Measurements from ENCODE around the gene PPP1R13L.
A peak's percentile ranks its signal among the peaks of the same experiment; 100 is the strongest.

Gene PPP1R13L, protein sequence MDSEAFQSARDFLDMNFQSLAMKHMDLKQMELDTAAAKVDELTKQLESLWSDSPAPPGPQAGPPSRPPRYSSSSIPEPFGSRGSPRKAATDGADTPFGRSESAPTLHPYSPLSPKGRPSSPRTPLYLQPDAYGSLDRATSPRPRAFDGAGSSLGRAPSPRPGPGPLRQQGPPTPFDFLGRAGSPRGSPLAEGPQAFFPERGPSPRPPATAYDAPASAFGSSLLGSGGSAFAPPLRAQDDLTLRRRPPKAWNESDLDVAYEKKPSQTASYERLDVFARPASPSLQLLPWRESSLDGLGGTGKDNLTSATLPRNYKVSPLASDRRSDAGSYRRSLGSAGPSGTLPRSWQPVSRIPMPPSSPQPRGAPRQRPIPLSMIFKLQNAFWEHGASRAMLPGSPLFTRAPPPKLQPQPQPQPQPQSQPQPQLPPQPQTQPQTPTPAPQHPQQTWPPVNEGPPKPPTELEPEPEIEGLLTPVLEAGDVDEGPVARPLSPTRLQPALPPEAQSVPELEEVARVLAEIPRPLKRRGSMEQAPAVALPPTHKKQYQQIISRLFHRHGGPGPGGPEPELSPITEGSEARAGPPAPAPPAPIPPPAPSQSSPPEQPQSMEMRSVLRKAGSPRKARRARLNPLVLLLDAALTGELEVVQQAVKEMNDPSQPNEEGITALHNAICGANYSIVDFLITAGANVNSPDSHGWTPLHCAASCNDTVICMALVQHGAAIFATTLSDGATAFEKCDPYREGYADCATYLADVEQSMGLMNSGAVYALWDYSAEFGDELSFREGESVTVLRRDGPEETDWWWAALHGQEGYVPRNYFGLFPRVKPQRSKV

DNA sequence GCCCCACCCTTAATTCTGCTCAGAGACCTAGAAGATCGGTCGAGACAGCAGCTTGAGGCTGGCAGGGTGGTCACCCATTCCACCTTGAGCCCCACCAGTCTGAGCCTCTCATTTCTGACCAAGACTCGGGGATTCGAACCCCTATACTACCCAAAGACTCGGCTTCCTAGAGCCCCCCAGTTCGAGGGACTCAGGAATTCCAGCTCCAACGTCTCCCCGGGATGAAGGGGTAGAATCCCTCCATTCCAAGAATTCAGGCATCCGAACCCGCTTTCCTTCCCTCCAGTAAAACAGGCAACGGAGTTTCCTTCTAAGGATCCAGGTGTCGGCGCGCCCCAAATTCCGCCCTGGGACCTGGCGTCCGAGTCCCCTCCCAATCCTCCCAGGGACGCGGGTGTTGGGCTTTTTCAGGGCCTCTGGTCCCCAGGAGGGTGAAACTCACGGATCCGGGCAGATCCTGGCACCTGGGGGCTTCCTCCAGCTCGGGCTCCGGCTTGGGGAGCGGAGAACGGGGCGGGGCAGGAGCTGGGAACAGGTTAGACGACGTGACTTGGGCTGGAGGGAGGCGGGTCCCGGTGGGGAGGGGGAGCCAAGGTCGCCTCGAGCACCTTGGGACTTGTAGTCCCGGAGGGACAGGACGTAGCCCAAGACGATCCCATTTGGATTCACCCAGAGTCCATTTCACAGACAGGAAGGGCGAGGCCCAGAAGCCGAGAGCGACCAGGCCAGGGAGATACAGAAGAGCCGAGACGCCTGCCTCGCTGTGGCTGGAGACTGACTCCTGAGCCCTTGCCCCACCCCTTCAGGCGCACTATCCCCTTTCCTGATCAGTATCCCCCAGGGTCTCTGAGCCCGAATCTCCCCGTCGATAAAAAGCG is at the start of gene PPP1R13L:
PPP1R13L (minus strand) TSS at position 513 of the 878 bp plus-strand sequence. CDS start 6,751 bp downstream, outside the sequence.
- DNase-seq (ENCODE audit: low spot score) = no peak

DNA sequence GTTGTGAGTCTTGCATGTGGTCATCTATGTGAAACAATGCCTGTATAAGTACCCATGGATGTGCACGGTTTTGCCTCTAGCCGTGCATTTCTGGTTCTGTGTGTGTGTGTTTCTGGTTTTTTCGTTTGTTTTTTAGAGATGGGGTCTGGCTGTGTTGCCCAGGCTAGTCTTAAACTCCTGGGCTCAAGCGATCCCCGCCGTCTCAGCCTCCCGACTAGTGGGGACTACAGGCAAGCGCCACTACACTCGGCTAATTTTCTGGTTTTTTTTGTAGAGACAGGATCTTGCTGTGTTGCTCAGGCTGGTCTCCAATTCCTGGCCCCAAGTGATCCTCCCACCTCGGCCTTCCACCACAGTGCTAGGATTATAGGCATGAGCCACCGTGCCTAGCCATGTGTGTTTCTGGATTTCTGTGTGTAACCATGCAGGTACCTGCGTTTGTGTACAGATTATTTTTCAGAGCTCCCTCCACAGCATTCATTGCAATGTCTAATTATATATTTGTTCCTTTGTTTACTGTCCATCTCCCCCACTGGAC is 47.0 kb upstream of the PPP1R13L start:
- no peak for DNase-seq (ENCODE audit: low spot score)

DNA sequence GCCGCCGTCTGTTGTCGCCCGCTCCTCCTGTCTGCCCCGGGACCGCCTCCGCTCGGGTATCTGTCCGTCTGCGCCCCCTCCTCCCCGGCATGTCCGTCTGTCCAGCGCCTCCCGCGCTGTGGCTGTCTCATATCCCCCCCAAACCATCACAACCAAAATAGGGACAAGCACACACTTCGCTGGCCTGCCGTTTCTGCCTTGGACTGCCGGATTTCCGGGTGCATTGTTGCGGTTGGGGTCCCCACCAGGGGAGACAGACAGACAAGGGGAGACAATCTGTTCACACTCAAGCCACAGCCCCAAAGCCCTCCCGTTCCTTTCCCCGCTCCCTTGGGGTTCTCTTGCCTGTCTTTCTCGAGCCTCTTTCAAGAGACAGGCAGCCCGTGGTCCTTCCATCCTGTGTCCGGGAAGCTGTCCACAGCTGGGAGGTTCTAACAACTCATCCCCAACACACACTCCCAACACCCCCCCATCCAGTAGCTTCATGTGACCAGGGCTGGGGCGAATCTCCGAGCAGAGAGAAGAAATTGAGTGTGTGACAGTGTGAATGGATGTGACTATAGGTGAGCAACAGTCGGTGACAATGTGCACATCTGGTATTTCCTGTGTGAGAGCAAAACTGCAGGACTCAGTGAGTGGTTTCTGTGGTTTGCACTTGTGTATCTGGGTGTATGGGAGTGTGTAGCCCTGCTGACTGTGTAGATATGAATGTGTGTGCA is 46.4 kb upstream of the PPP1R13L start:
- peak; percentile 65 for DNase-seq (ENCODE audit: low spot score)

DNA sequence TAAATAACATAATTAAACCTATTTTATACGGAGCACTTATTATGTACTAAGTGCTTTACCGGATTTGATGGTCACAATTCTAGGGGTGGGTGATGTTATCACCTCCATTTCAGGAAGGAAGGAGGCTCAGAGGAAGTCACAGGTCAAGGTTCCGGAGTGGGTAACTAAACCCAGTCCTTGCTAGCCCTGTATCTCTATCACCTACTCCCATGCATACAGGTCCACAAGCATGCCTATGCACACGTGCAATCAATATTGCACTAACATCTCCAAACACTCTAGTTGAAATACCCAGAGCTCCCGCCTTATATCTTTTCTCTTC is 45.1 kb upstream of the PPP1R13L start:
- no peak for DNase-seq (ENCODE audit: low spot score)

DNA sequence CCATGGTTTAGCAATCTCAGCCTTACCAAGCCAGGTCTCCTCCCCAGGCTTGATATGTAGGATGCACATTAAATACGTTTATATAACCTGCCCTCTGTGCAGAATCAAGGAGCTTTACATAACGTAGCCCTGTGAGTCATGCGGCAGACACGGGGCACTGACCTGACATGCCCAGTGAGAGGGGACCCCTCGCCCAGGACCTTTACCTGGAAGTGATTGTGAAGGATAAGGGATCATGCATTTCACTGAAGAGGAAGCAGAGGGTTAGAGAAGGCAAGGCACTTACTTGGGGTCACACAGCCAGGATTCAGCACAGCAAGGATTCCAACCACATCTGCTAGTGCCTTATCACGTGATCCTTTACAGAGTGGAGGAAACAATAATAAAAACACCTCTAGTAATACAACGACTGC is 44.0 kb upstream of the PPP1R13L start:
- DNase-seq (ENCODE audit: low spot score) = no peak

DNA sequence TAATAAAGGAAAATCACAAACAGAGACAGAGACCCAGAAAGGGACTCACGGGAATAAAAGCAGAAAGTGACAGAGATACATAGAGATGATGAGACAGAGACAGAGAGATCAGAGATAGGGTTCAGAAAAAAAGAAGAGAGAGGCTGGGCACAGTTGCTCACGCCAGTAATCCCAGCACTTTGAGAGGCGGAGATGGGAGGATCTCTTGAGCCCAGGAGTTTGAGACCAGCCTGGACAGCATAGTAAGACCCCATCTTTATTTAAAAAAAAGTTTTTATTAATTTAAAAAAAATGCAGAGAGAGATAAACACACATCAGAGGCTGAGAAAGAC is 43.5 kb upstream of the PPP1R13L start:
- no peak for DNase-seq (ENCODE audit: low spot score)

DNA sequence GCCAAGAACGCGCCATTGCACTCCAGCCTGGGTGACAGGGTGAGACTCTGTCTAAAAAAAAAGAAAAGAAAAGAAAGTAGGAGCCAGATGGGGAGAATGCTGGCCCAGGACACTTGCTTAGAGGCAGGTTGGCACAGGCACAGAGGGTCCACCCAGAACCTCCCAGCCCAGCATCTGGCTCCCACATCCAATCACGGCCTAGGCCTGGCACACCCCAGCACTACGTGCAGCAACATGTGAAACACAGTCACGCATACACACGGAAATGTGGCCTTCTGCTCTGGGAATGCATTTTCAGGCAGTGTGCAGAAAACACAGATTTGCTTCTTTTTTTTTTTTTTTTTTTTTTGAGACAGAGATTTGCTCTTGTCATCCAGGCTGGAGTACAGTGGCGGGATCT is 42.1 kb upstream of the PPP1R13L start:
- no peak for DNase-seq (ENCODE audit: low spot score)

DNA sequence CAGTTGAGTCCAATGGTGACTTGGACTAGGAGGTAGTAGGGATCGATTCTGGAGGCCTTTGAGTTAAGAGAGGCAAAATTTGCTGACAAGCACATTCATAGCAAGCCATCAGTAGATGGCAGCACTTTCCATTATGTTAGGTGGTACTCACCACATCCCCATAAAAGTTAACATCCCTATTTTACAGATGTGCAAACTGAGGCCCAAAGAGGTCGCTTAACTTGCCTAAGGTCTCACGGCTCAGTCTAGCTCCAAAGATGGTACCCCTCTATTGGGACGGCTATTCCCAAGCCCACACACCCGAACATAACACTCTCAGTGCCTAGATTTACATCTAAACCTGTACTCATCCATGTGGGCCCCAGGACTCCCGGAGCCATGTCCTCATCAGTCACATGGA is 41.4 kb upstream of the PPP1R13L start:
- peak; percentile 69 for DNase-seq (ENCODE audit: low spot score)

DNA sequence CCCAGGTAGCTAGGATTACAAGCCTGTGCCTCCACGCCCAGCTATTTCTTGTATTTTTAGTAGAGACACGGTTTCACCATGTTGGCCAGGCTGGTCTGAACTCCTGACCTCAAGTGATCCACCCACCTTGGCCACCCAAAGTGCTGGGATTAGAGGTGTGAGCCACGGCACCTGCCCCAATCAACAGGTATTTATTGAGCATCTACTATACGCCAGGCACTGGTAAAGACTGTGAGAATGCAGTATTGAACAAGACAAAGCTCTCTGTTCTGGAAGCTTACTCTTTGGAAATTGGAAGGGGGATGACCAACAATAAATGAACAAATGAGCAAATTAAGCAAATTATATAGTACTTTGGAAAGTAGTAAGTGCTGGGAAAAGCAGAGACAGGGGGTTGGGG is 40.3 kb upstream of the PPP1R13L start:
- DNase-seq (ENCODE audit: low spot score) = no peak

DNA sequence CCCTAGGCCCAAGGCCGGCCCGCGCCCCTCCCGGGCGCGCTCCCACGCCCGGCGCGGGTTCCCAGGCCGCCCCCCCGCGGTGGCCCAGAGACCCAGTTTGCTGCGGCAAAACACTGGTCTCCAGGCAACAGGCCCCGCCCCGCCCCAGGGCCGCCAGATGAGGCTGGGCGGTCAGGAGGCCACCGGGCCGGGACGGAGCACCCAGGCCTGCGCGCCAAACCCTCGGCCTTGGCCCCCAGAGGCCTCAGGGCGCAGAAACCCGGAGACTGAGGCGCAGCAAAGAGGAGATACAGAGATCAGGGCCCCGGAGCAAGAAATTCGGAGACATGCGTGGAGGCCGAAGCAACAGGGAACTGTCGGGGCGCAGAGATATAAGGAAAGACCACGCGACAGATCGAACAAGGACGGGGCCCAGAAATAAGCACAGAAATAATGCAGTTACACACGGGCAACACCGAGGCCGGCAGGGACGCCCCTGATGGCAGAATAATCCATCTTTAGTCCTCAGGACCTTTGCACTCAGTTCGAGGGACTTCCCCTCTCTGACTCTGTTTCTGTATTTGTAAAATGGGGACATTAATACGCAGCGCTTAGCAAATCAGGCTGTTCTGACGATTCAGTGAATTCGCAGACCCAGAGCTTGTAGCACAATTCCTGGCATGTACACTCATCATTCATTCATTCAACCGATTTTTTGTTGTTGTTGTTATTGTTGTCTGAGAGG is 39.6 kb upstream of the PPP1R13L start:
- peak; percentile 86 for DNase-seq (ENCODE audit: low spot score)

DNA sequence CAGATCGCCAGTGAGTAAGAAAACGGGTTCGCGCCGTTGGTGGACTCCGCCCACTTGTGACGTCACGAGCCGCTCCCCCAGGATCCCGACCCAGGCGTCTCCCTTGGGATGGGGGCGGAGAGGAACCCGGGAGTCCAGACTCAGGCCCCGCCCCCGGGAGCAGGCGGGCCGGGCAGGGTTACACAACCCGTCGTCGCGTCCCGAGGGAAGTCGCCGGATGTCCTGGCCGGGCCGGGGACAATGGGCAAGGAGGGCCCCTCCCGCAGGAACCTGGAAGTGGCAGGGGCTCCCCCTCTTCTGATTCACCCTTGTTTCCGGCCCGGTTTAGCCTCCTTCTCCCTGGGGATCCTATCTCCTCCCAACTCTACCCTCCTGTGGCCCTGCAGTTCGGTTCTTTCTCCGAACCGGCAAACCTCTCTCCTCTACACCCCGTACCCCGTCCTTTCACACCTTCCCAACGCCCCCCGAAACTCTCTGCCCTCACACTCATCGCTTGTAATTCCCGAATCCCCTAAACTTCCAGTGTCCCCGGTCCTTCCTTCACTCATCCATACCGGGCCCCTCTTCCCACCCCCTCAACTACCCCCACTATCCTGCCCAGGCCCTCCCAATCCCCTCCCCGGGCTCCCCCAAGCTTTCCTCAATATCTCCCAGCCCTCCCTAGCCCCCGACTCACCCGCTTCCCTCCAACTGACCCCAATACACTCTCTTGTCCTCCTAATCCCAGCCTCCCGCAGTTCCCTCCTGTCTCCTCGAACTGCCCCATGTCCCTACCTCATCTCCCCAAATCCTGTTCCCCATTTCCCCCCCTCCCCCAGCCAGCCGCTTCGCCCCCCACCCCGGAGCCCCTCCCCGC is 38.8 kb upstream of the PPP1R13L start:
- DNase-seq (ENCODE audit: low spot score) = no peak

DNA sequence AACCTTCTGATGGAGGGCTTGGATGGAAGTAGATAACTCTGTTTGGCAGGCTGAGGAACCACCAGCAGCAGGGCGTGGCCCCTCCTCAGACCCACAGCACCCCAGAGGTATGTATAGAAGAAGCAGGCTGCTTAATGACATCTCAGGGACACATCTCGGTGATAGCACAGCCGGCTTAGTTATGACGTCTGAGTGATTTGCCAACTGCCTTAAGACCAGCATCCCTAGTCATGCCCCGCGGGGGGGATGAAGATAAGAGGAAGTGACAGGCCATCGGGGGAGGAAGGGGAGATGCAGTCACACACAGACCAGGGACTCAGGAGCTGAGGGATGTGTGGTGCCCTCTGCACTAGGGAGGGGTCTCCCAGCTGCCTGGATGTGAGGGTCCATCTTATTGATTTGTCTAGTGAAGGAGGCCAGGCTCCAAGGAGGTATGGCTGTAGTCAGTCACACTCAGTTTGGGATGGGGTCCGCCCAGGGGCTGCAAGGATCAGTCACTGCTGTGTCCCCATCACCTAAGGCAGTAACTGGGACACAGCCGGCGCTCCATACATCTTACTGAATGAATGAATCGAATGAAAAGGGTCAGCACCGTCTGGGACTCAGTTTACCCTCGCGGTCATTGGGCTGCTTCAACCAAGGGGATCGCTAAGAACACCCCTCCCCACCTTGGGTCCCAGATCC is 38.1 kb upstream of the PPP1R13L start:
- DNase-seq (ENCODE audit: low spot score) = peak; percentile 77

DNA sequence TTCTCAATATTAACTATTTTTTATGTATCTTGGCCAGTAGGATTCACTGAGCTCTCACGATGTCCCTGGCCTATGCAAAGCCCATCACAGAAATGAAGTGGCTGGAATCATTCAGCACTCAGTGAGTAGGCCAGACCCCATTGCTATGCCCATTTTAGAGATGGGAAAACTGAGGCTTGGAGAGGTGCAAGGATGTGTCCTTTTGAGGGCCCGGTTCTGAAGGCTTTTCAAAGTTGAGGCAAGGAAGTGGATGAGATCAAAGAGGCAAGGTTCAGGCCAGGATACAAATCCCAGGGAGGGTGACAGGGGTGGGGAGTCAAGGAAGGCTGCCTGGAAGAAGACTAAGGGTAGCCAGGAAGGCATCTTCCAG is 37.5 kb upstream of the PPP1R13L start:
- no peak for DNase-seq (ENCODE audit: low spot score)

DNA sequence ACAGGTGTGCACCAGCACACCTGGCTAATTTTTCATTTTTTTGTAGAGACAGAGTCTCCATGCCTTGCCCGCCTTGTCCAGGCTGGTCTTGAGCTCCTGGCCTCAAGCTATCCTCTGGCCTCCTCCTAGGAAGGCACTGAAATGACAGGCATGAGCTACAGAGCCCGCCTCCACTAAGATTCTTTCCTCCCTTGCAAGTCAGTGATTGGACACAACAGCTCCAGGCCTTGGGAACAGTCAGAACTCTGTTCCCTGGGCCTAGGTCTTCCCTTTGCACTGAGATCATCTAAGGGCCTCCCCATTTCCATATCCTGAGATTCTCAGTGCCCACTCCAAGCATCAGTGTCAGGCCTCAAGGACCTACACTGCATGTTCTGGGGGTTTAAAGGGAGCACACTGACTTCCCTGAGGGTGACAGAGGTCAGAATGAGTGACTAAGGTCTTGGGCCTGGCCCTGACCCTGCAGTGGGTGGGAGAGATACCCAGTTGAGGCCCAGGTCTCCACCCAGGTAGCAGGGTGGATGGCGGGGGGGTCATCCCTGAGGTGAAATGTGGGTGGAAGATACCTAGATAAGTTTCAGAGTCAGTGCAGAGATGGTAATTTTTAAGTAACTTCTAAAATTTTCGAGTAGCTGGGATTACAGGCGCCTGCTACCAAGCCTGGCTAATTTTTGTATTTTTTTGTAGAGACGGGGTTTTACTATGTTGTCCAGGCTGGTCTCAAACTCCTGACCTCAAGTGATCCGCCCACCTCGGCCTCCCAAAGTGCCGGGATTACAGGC is 36.2 kb upstream of the PPP1R13L start:
- DNase-seq (ENCODE audit: low spot score) = no peak

DNA sequence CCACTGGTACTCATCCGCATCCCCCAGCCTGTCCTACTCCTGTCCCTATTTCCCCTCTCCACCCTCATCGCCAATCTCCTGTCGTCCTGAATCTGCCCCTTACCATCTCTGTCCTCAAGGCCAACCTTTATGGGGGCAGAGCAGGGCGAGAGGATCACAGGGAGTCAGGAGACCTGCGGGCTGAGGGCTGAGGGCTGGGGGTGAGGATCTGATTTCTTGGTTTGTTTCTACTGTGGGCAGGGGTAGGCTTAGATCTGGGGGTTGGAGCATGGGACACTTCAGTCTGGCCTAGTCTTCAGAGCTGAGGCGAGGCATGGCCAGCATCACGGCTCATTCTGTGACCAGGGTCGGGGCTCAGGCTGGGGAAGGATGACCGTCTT is 35.4 kb upstream of the PPP1R13L start:
- DNase-seq (ENCODE audit: low spot score) = peak; percentile 36

DNA sequence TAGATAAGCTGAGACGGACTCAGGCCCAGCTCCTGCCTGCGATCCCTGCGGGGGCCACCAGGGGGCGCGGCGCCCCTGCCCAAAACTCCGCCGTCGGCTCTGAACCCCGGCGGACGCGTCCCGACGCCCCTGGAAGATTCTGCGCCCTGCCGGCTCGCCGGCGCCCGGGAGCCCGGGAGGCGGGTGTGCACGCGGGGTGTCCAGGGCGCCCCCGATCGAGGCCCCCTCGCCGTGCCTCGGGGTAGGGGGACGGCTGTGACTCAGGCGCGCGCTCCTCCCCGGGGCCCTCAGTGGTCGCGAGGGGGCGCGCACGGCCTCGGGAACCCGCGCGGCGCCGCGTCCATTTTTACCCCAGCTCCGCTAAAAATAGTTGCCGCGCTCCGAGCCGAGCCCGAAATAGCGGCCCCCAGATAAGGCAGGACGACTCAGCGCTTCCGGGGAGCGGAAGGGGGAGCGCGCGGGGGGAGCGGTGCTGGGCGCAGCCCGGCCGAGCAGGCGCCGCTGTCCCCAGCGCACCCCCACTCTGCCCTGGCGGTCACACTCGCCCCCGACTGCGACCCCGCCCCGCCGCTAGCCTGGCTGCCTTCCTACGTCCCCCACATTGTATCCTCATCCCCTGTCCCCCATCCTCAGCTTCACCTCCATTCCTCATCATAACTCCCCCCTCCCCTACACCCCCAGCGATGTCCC is 34.8 kb upstream of the PPP1R13L start:
- DNase-seq (ENCODE audit: low spot score) = peak; percentile 87

DNA sequence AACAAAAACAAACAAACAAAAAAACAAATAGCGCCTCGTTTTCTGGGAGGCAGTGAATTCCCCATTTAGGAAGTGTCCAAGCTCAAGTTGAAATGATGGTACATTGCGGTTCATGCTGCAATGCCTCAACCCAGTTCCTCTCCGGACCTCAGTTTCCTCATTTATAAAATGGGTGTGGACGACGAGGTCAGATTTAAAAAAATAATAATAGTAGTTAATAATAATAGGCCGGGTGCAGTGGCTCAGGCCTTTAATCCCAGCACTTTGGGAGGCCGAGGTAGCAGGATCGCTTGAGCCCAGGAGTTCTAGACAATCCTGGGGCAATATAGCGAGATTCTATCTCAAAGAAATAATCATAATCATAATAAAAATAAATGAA is 34.3 kb upstream of the PPP1R13L start:
- DNase-seq (ENCODE audit: low spot score) = no peak

DNA sequence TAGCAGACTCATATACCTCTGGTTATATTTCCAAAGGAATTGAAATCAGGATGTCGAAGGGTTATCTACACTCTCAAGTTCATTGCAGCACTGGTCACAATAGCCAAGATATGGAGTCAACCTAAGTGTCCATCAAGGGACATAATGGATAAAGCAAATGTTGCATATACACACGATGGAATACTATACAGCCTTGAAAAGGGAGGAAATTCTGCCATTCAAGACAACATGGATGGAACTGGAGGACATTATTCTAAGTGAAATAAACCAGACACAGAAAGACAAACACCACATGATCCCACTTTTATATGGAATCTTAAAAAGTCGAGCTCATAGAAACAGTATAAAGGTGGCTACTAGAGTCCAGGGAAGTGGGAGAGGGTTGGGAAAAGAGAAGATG is 32.5 kb upstream of the PPP1R13L start:
- no peak for DNase-seq (ENCODE audit: low spot score)
